DOHH2 (cell line): Measurements from ENCODE around the gene FLNB.

Source experiments
- H3F3A ChIP-seq: fragments of 200-600 bp; sonication (generic), shearing (Covaris generic); 2 replicates; pipeline ENCODE4 v1.6.0; 2016; ENCODE audit warnings: antibody characterized with exemption, mild to moderate bottlenecking; ENCODE audit not compliant: control insufficient read depth, insufficient read depth
- H3K27ac ChIP-seq: fragments of 200-600 bp; sonication (generic); 2 replicates; pipeline ENCODE4 v1.5.1; 2014; ENCODE audit warnings: low read depth, mild to moderate bottlenecking, low read length, moderate library complexity
- H3K27me3 ChIP-seq: fragments of 200-600 bp; sonication (generic); 2 replicates; pipeline ENCODE4 v1.6.1; 2014; ENCODE audit warnings: mild to moderate bottlenecking, low read length, mixed read lengths; ENCODE audit not compliant: control insufficient read depth
- H3K36me3 ChIP-seq: fragments of 200-600 bp; sonication (generic); 2 replicates; pipeline ENCODE4 v1.6.1; 2014; ENCODE audit warnings: mild to moderate bottlenecking, low read length, moderate library complexity, mixed read lengths; ENCODE audit not compliant: control insufficient read depth
- H3K4me1 ChIP-seq: fragments of 200-600 bp; sonication (generic); 2 replicates; pipeline ENCODE4 v1.6.1; 2014; ENCODE audit warnings: mild to moderate bottlenecking, low read length, mixed read lengths; ENCODE audit not compliant: control insufficient read depth
- H3K4me2 ChIP-seq: fragments of 200-600 bp; sonication (generic); 2 replicates; pipeline ENCODE4 v1.6.0; 2014; ENCODE audit warnings: mild to moderate bottlenecking, low read length, moderate library complexity
- H3K4me3 ChIP-seq: fragments of 200-600 bp; sonication (generic); 2 replicates; pipeline ENCODE4 v1.5.1; 2014; ENCODE audit warnings: mild to moderate bottlenecking, low read length, mixed read lengths
- H3K79me2 ChIP-seq: fragments of 200-600 bp; sonication (generic); 2 replicates; pipeline ENCODE4 v1.6.1; 2014; ENCODE audit warnings: mild to moderate bottlenecking, low read length, mixed read lengths; ENCODE audit not compliant: control insufficient read depth
- H3K9me2 ChIP-seq: fragments of 200-600 bp; sonication (generic); replicated peaks from 2 replicates; pipeline ENCODE4 v1.6.1; 2014; ENCODE audit warnings: mild to moderate bottlenecking, low read length, mixed read lengths; ENCODE audit not compliant: control insufficient read depth
- H3K9me3 ChIP-seq: fragments of 200-600 bp; sonication (generic); 2 replicates; pipeline ENCODE4 v1.6.1; 2014; ENCODE audit warnings: antibody characterized with exemption, low read length, mixed read lengths; ENCODE audit not compliant: control insufficient read depth, insufficient read depth
- H4K20me1 ChIP-seq: fragments of 200-600 bp; sonication (generic); 2 replicates; pipeline ENCODE4 v1.6.0; 2014; ENCODE audit warnings: low read depth, mild to moderate bottlenecking, antibody characterized with exemption, low read length, moderate library complexity; ENCODE audit not compliant: control insufficient read depth, insufficient read depth
- EZH2phosphoT487 ChIP-seq: fragments of 200-600 bp; sonication (generic); IDR thresholded peaks from 2 replicates; pipeline ENCODE4 v1.6.1; 2017; ENCODE audit warnings: borderline replicate concordance, mild to moderate bottlenecking, antibody characterized with exemption, low read length, moderate library complexity, mixed read lengths
- TF ChIP-seq, protein P1 (sequence below): fragments of 200-600 bp; sonication (generic); IDR thresholded peaks from one replicate; pipeline ENCODE4 v1.5.1; 2014; ENCODE audit warnings: antibody characterized with exemption, mild to moderate bottlenecking, low read depth, low read length; ENCODE audit not compliant: poor library complexity, severe bottlenecking

Gene FLNB

GRCh38 chr3:58008141-58009025 is at the start of gene FLNB:
TSS of gene FLNB (plus strand) at chr3:58008422. CDS start at chr3:58008565, 143 bp downstream.
- H3K79me2 ChIP-seq: peaks cover 34% of the 10 kb centered on the region
- peak within 1 kb of the TSS; percentile 99 for H3K4me3 ChIP-seq
- H3K4me1 ChIP-seq: peaks cover 28% of the 10 kb centered on the region
- H4K20me1 ChIP-seq: no peaks in the 10 kb centered on the region; the same call in 1 of the 2 replicates
- TF ChIP-seq EZH2phosphoT487: no peak
- TF ChIP-seq, protein P1, sequence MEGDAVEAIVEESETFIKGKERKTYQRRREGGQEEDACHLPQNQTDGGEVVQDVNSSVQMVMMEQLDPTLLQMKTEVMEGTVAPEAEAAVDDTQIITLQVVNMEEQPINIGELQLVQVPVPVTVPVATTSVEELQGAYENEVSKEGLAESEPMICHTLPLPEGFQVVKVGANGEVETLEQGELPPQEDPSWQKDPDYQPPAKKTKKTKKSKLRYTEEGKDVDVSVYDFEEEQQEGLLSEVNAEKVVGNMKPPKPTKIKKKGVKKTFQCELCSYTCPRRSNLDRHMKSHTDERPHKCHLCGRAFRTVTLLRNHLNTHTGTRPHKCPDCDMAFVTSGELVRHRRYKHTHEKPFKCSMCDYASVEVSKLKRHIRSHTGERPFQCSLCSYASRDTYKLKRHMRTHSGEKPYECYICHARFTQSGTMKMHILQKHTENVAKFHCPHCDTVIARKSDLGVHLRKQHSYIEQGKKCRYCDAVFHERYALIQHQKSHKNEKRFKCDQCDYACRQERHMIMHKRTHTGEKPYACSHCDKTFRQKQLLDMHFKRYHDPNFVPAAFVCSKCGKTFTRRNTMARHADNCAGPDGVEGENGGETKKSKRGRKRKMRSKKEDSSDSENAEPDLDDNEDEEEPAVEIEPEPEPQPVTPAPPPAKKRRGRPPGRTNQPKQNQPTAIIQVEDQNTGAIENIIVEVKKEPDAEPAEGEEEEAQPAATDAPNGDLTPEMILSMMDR: peak; percentile 67
- H3K9me2 ChIP-seq: no peaks in the 10 kb centered on the region
- peak within 1 kb of the TSS; percentile 99 for H3K4me2 ChIP-seq
- 0 out of 2 replicates have a peak, but pooled peaks cover 3% of the 10 kb centered on the region for H3K36me3 ChIP-seq
- no peaks in the 10 kb centered on the region for H3K27me3 ChIP-seq
- H3K9me3 ChIP-seq: no peaks in the 10 kb centered on the region
- H3K27ac ChIP-seq: no peak within 1 kb of the TSS
- no peaks in the 10 kb centered on the region for H3F3A ChIP-seq

- Histone ChIP-seq H3K9me3 (no peaks in the 10 kb centered on the region), H3K27ac (no peak overlapping the region), H3K4me2 (peak overlapping the region; percentile 55), H3K27me3 (no peaks in the 10 kb centered on the region), H3K9me2 (no peaks in the 10 kb centered on the region), H3K36me3 (no peaks in the 10 kb centered on the region), H3F3A (no peaks in the 10 kb centered on the region), H3K4me1 (peaks cover 22% of the 10 kb centered on the region), H3K4me3 (peak overlapping the region; percentile 45), H4K20me1 (no peaks in the 10 kb centered on the region), H3K79me2 (no peaks in the 10 kb centered on the region)
- TF ChIP-seq, protein P1: no peak
- no peak for TF ChIP-seq EZH2phosphoT487
These were observed 49.4 kb upstream of the FLNB start for GRCh38 chr3:57958642-57959422.

DNA sequence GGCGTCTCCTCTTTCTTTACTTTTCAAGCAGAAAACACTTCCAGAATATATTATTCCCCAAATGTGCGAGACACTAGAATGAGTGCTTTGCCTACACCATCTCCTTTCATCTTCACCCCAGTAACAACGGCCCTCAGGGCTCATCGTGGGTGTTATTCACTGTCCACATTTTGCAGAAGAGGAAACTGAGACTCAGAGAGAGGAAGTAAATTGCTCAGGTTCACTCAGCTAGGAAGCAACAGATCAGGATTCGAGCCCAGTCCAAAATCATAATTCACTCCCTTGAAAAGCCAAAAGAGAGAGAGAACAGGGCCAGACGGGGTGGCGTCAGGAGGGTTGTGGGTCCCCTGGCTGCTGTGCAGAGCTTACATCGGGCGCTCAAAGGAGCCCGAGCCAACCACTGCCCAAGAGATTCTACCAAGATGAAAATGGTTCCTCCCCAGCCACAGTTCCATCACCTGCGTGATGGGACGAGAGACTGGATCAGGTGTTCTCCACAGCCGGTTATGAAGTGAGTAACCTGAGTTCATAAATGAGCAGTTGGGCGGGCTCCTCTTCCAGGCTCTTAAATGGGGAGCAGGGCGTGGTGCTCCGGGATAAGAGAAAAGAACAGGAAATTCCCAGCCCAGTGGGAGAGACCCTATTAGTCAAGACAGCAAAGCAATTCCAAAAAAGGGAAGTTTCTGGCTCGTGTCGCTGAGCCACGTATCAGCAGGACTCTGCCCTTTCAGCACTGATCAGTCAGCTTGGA is 48.6 kb upstream of the FLNB start:
- Histone ChIP-seq H3F3A (no peaks in the 10 kb centered on the region), H3K9me3 (no peaks in the 10 kb centered on the region), H3K4me3 (peak overlapping the region; percentile 45), H3K36me3 (no peaks in the 10 kb centered on the region), H3K79me2 (no peaks in the 10 kb centered on the region), H3K27me3 (no peaks in the 10 kb centered on the region), H3K27ac (no peak overlapping the region), H3K4me1 (peaks cover 22% of the 10 kb centered on the region), H4K20me1 (no peaks in the 10 kb centered on the region), H3K4me2 (peak overlapping the region; percentile 55), H3K9me2 (no peaks in the 10 kb centered on the region)
- TF ChIP-seq, protein P1: no peak
- no peak for TF ChIP-seq EZH2phosphoT487
